Measurements from ENCODE around the gene GALNT1.

Gene GALNT1

GRCh38 chr18:35581898-35582641 lies 530 bp downstream of the GALNT1 start:
- DNase-seq (ENCODE audit: low read depth in 1 of 2, low spot score in 1 of 2) = no peak

- DNase-seq (ENCODE audit: low read depth in 1 of 2, low spot score in 1 of 2) = no peak
These were observed 1.5 kb downstream of the GALNT1 start for GRCh38 chr18:35582899-35583558.

GRCh38 chr18:35584735-35585134 lies 3.2 kb downstream of the GALNT1 start:
- DNase-seq (ENCODE audit: low read depth in 1 of 2, low spot score in 1 of 2) = no peak

- DNase-seq (ENCODE audit: low read depth in 1 of 2, low spot score in 1 of 2) = no peak
These were observed 4.1 kb downstream of the GALNT1 start for GRCh38 chr18:35585608-35586007.

GRCh38 chr18:35588122-35588521 lies 6.6 kb downstream of the GALNT1 start:
- no peak for DNase-seq (ENCODE audit: low read depth in 1 of 2, low spot score in 1 of 2)

- no peak for DNase-seq (ENCODE audit: low read depth in 1 of 2, low spot score in 1 of 2)
These were observed 7.5 kb downstream of the GALNT1 start for GRCh38 chr18:35588995-35589394.

GRCh38 chr18:35589546-35589945 lies 8.0 kb downstream of the GALNT1 start:
- DNase-seq (ENCODE audit: low read depth in 1 of 2, low spot score in 1 of 2) = no peak

- no peak for DNase-seq (ENCODE audit: low read depth in 1 of 2, low spot score in 1 of 2)
These were observed 9.4 kb downstream of the GALNT1 start for GRCh38 chr18:35590935-35591334.

GRCh38 chr18:35592298-35592697 lies 10.8 kb downstream of the GALNT1 start:
- no peak for DNase-seq (ENCODE audit: low read depth in 1 of 2, low spot score in 1 of 2)

- DNase-seq (ENCODE audit: low read depth in 1 of 2, low spot score in 1 of 2) = no peak
These were observed 12.3 kb downstream of the GALNT1 start for GRCh38 chr18:35593859-35594258.

- no peak for DNase-seq (ENCODE audit: low read depth in 1 of 2, low spot score in 1 of 2)
These were observed 16.2 kb downstream of the GALNT1 start for GRCh38 chr18:35597758-35598157.

- DNase-seq (ENCODE audit: low read depth in 1 of 2, low spot score in 1 of 2) = no peak
These were observed 20.8 kb downstream of the GALNT1 start for GRCh38 chr18:35602193-35602820.

GRCh38 chr18:35603008-35603407 lies 21.5 kb downstream of the GALNT1 start:
- DNase-seq (ENCODE audit: low read depth in 1 of 2, low spot score in 1 of 2) = no peak

GRCh38 chr18:35603528-35603927 lies 22.0 kb downstream of the GALNT1 start:
- DNase-seq (ENCODE audit: low read depth in 1 of 2, low spot score in 1 of 2) = no peak

- no peak for DNase-seq (ENCODE audit: low read depth in 1 of 2, low spot score in 1 of 2)
These were observed 22.8 kb downstream of the GALNT1 start for GRCh38 chr18:35604369-35604768.

- DNase-seq (ENCODE audit: low read depth in 1 of 2, low spot score in 1 of 2) = no peak
These were observed 24.3 kb downstream of the GALNT1 start for GRCh38 chr18:35605686-35606417.

GRCh38 chr18:35609236-35609635 lies 27.7 kb downstream of the GALNT1 start:
- no peak for DNase-seq (ENCODE audit: low read depth in 1 of 2, low spot score in 1 of 2)

GRCh38 chr18:35610089-35610488 lies 28.5 kb downstream of the GALNT1 start:
- DNase-seq (ENCODE audit: low read depth in 1 of 2, low spot score in 1 of 2) = no peak

GRCh38 chr18:35610724-35611123 lies 29.2 kb downstream of the GALNT1 start:
- DNase-seq (ENCODE audit: low read depth in 1 of 2, low spot score in 1 of 2) = no peak

- no peak for DNase-seq (ENCODE audit: low read depth in 1 of 2, low spot score in 1 of 2)
These were observed 30.0 kb downstream of the GALNT1 start for GRCh38 chr18:35611518-35611917.

GRCh38 chr18:35616074-35616473 lies 34.5 kb downstream of the GALNT1 start:
- DNase-seq (ENCODE audit: low read depth in 1 of 2, low spot score in 1 of 2) = no peak
